DND-41 (cell line): ENCODE data around the gene SLC25A27.

ENCODE experiments used
- CTCF ChIP-seq: IDR thresholded peaks from 2 replicates; pipeline ENCODE4 v1.5.1; 2012; ENCODE audit warnings: borderline replicate concordance, low read length, moderate library complexity, mild to moderate bottlenecking; ENCODE audit not compliant: poor library complexity, severe bottlenecking; ENCODE audit errors: extremely low read depth
- EZH2 ChIP-seq: IDR thresholded peaks from 3 replicates; pipeline ENCODE4 v1.6.1; 2012; ENCODE audit warnings: borderline replicate concordance, low read depth, mild to moderate bottlenecking, moderate library complexity, low read length, inconsistent platforms; ENCODE audit not compliant: severe bottlenecking

DNA sequence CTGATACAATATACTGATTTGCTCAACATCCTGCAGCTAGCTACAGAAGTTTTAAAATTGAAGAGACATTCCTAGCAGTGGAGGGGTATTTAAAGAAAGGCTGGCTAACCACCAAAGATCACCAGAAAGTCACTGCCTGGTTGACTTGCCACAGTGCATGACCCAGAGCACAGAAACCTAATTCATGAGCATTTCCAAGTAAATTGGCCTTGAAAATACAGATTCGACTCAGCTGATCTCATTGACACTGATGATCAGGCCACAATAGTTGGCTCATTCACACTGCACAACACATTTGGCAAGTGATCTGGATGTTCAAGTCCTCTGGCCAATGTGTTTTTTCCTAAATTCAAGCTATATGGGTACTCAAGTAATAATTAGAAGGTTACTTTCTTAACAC lies 21.6 kb downstream of the SLC25A27 start:
- TF ChIP-seq EZH2 (no peak), CTCF (no peak)
